Gastrocnemius medialis (tissue), 4 donors: Measurements from ENCODE around the gene PHF14. TPM values are rescaled to one million over a fixed set of nuclear protein-coding genes. Genes with fewer than 3 reads are reported as not detected.

Source experiments
- ATAC-seq, 2 donors: fragments of 150-250 bp; one replicate each; pipeline ENCODE4 v1.9.1; 2016
- DNase-seq, 2 donors: peaks; one replicate each; pipeline ENCODE4 v3.0.0-alpha.2; 2019
- H3K27ac ChIP-seq, 4 donors: fragments of 200-600 bp; sonication (generic); 1 replicate in 1 of 4; 2 replicates in 3 of 4; pipeline ENCODE4 v1.5.1; 2016 to 2018; ENCODE audit warnings: mild to moderate bottlenecking in 2 of 4, moderate library complexity in 1 of 4
- H3K27me3 ChIP-seq, 3 donors: fragments of 200-600 bp; sonication (generic) in 2 of 3; 1 replicate in 1 of 3; 2 replicates in 2 of 3; pipeline versions ENCODE4 v1.5.1 to v1.6.0; 2016 to 2019; ENCODE audit warnings: mild to moderate bottlenecking in 1 of 3, moderate library complexity in 1 of 3
- H3K36me3 ChIP-seq, 2 donors: fragments of 200-600 bp; sonication (generic) in 1 of 2; one replicate each; pipeline ENCODE4 v1.5.1; 2017 to 2018
- H3K4me1 ChIP-seq, 2 donors: fragments of 200-600 bp; sonication (generic) in 1 of 2; one replicate each; pipeline ENCODE4 v1.5.1; 2016 to 2017; ENCODE audit warnings: mild to moderate bottlenecking in 2 of 2
- H3K4me3 ChIP-seq, 4 donors: fragments of 200-600 bp; sonication (generic) in 3 of 4; 1 replicate in 1 of 4; 2 replicates in 3 of 4; pipeline ENCODE4 v1.5.1; 2016 to 2019; ENCODE audit warnings: mild to moderate bottlenecking in 2 of 4
- H3K9me3 ChIP-seq, 3 donors: fragments of 200-600 bp; sonication (generic) in 2 of 3; 1 replicate in 1 of 3; 2 replicates in 2 of 3; pipeline ENCODE4 v1.5.1; 2016 to 2019
- CTCF ChIP-seq, 5 experiments: fragments of 450-650 bp in 3 of 5; fragments of 200-600 bp in 2 of 5; sonication (generic) in 2 of 5; IDR thresholded peaks in 4 of 5; conservative IDR thresholded peaks in 1 of 5; 1 replicate in 4 of 5; 2 replicates in 1 of 5; pipeline ENCODE4 v1.5.1; 2016 to 2019; ENCODE audit warnings: antibody characterized with exemption in 5 of 5, mild to moderate bottlenecking in 3 of 5, moderate library complexity in 3 of 5
- POLR2A ChIP-seq, 2 donors: fragments of 450-650 bp; IDR thresholded peaks; one replicate each; pipeline ENCODE4 v1.6.1; 2017; ENCODE audit warnings: antibody characterized with exemption in 2 of 2, mild to moderate bottlenecking in 2 of 2, moderate library complexity in 2 of 2
- in situ Hi-C, 4 donors: fragments of 200-750 bp; cut with MboI; loops; one replicate each; pipeline versions ENCODE4 v1.15.0 to v1.8.0; 2017; ENCODE audit warnings: low sequenced_read_pairs in 4 of 4
- intact Hi-C: fragments of 100-400 bp; cut with DNase I; formaldehyde crosslinking; loops from one replicate; pipeline ENCODE4 v1.15.1; 2023; ENCODE audit warnings: low total_unique reads
- total RNA-seq, 4 donors: library from RNA; depleted of rRNA; stranded (reverse); fragments of >200 nt; gene quantifications; one replicate each; pipeline versions ENCODE4 v1.1.0 to v1.2.3, GENCODE V29; 2016

The PHF14 gene
- total RNA-seq, 4 donors from 2014 or later, result 8.9 to 24.7 (median 12.4) TPM

- no peak for ATAC-seq
Observed at GRCh38 chr7:11109659-11110058, 136.0 kb downstream of the PHF14 start.

DNA sequence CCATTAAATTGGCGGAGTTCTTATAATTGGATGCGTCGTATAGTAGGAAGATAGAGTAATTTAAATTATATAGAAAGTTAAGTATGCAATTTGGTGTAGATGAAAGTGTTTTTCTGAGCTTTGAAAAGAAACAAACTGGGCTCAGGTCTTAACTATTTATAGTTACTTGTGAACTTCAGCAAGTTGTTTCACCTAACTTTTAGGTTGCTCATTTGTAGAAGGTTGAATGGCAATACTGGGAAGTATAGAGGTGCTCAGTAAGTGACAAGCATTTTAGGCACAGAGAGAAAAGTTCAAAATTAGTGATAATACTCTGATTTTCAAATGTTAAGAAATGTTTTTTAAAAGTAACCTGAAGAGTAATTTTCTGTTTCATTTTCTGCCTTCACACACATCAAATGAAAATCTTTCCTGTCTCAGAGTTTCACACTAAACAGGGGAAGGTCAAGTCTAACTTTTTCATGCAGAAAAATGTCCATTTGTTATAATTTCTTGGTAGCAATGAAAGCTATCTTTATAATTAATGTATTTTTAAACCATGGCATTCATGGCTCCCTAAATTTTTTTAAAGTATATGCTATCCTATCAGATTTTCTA is 146.5 kb downstream of the PHF14 start:
- Histone ChIP-seq H3K9me3 (no peaks in the 10 kb centered on the region), H3K4me1 (no peaks in the 10 kb centered on the region), H3K27me3 (no peaks in the 10 kb centered on the region), H3K4me3 (no peak overlapping the region), H3K36me3 (no peaks in the 10 kb centered on the region), H3K27ac (no peak overlapping the region)
- ATAC-seq, result no peak
- DNase-seq, result no peak
- intact Hi-C loops (no loop called here), in situ Hi-C loops (no loop called here)
- TF ChIP-seq POLR2A (IDR thresholded peaks at IDR 0.05) (no peak), CTCF (IDR thresholded peaks at IDR 0.05 in 4 of 5, conservative IDR thresholded peaks at IDR 0.05 in 1 of 5) (no peak)

More at GRCh38 chr7:11109659-11110058, 136.0 kb downstream of the PHF14 start:
- TF ChIP-seq CTCF (IDR thresholded peaks at IDR 0.05 in 4 of 5, conservative IDR thresholded peaks at IDR 0.05 in 1 of 5) (no peak), POLR2A (IDR thresholded peaks at IDR 0.05) (no peak)
- Histone ChIP-seq H3K4me1 (no peaks in the 10 kb centered on the region), H3K9me3 (no peaks in the 10 kb centered on the region), H3K36me3 (no peaks in the 10 kb centered on the region), H3K27me3 (no peaks in the 10 kb centered on the region), H3K4me3 (no peak overlapping the region), H3K27ac (no peak overlapping the region)
- in situ Hi-C loops (no loop called here), intact Hi-C loops (no loop called here)
- DNase-seq, result no peak

- no peaks in the 10 kb centered on the region for H3K36me3 ChIP-seq
- ATAC-seq, result no peak
- H3K27ac ChIP-seq, result no peak overlapping the region
- no peak for DNase-seq
- intact Hi-C loops (no loop called here), in situ Hi-C loops (no loop called here)
- H3K9me3 ChIP-seq, result no peaks in the 10 kb centered on the region
- no peak for TF ChIP-seq POLR2A (IDR thresholded peaks at IDR 0.05)
- TF ChIP-seq CTCF (IDR thresholded peaks at IDR 0.05 in 4 of 5, conservative IDR thresholded peaks at IDR 0.05 in 1 of 5), result no peak
- no peak overlapping the region for H3K4me3 ChIP-seq
- no peaks in the 10 kb centered on the region for H3K27me3 ChIP-seq
- no peaks in the 10 kb centered on the region for H3K4me1 ChIP-seq
Observed at GRCh38 chr7:11120675-11121220, 147.1 kb downstream of the PHF14 start.

DNA sequence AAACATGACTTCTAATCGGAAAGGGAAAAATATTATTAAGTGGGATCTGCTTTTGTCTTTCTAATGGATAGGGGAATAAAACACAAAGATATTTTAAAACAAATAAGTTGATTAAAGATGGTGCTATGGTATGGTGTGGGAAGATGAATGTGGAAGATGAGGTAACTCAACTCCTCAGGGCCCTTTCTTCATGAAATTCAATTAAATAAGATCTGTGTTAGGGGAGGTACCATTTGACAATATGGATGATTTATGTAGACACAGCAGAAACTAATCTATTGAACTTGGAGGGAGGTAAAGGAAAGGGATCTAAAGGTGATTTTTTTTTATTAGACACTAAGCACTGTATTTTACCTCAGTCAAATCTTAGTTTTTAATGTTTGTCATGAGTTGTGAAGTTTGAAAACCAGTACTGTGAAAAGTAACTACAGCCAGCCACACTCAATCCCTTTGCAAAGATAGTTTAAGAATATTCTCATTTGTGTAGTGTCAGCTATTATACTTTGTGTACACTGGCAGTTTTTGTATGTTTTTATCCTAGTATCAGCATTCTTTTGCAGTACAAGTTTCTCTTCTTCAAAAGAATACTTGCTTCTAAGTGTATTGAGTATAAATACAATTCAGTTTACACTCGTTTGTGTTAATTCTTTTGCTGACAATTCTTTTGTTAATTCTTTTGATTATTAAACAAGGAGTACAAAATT is 151.3 kb downstream of the PHF14 start:
- in situ Hi-C loops, result no loop called here
- intact Hi-C loops, result no loop called here
- ATAC-seq (no peak), DNase-seq (no peak)
- no peaks in the 10 kb centered on the region for H3K27me3 ChIP-seq
- H3K27ac ChIP-seq, result no peak overlapping the region
- no peak overlapping the region for H3K4me3 ChIP-seq
- H3K9me3 ChIP-seq, result no peaks in the 10 kb centered on the region
- peaks cover 8 to 10% of the 10 kb centered on the region in 2 donors for H3K4me1 ChIP-seq
- TF ChIP-seq CTCF (IDR thresholded peaks at IDR 0.05 in 4 of 5, conservative IDR thresholded peaks at IDR 0.05 in 1 of 5) (no peak), POLR2A (IDR thresholded peaks at IDR 0.05) (no peak)
- no peaks in the 10 kb centered on the region for H3K36me3 ChIP-seq
